ENCODE data around the gene GBF1.
A peak's percentile ranks its signal among the peaks of the same experiment; 100 is the strongest.

- TF ChIP-seq TAF1 (IDR thresholded peaks at IDR 0.05; ENCODE audit: borderline replicate concordance, low read depth, low read length) (0 out of 2 replicates have a peak, but pooled peaks have one; percentile 40), SIN3A (IDR thresholded peaks at IDR 0.05; ENCODE audit: low read depth, low read length) (peak; percentile 35; the same call in 1 of the 2 replicates), EP300 (IDR thresholded peaks at IDR 0.05; ENCODE audit: borderline replicate concordance in 1 of 2, control insufficient read depth in 1 of 2, low read depth in 2 of 2, low read length in 2 of 2) (no peak), PBX3 (IDR thresholded peaks at IDR 0.05; ENCODE audit: insufficient replicate concordance, low read depth, low read length) (no peak), CTCF (IDR thresholded peaks at IDR 0.05 in 2 of 3, conservative IDR thresholded peaks at IDR 0.05 in 1 of 3; ENCODE audit: control insufficient read depth in 2 of 3, extremely low read depth in 1 of 3, insufficient read depth in 1 of 3, low read depth in 3 of 3, low read length in 3 of 3) (no peak), EGR1 (IDR thresholded peaks at IDR 0.05; ENCODE audit: borderline replicate concordance in 1 of 2, low read depth in 2 of 2, low read length in 2 of 2) (peak in 1 of 2 experiments; percentile 62; a peak in 2 of 3 replicates), GABPA (IDR thresholded peaks at IDR 0.05; ENCODE audit: low read depth) (no peak)
These were observed 149.6 kb downstream of the GBF1 start for GRCh38 chr10:102394801-102395399.

All from GM12878 (cell line).